NCI-H146 treated with DMSO at 0.1 percent for 48 hours (cell line): ENCODE results near the gene STARD8.

ENCODE experiments used
- DNase-seq: peaks from one replicate; lab custom pipeline; 2025; ENCODE audit not compliant: unreplicated experiment; lab: John Stamatoyannopoulos, UW

STARD8 gene

GRCh38 chrX:68691921-68692320 is 44.5 kb downstream of the STARD8 start:
- DNase-seq, result no peak

GRCh38 chrX:68692651-68693050 is 45.2 kb downstream of the STARD8 start:
- no peak for DNase-seq

GRCh38 chrX:68693481-68694434 is 46.3 kb downstream of the STARD8 start:
- DNase-seq, result no peak

- DNase-seq, result no peak
Observed at GRCh38 chrX:68694435-68695205, 47.2 kb downstream of the STARD8 start.

GRCh38 chrX:68695206-68695845 is 47.9 kb downstream of the STARD8 start:
- DNase-seq, result no peak

- no peak for DNase-seq
Observed at GRCh38 chrX:68696267-68696990, 49.0 kb downstream of the STARD8 start.

GRCh38 chrX:68697036-68697435 is 49.6 kb downstream of the STARD8 start:
- DNase-seq, result no peak

GRCh38 chrX:68697465-68698125 is 50.1 kb downstream of the STARD8 start:
- DNase-seq, result no peak

- no peak for DNase-seq
Observed at GRCh38 chrX:68698942-68699341, 51.5 kb downstream of the STARD8 start.

- no peak for DNase-seq
Observed at GRCh38 chrX:68699960-68700746, 52.7 kb downstream of the STARD8 start.

- DNase-seq, result no peak
Observed at GRCh38 chrX:68703369-68703768, 55.9 kb downstream of the STARD8 start.

GRCh38 chrX:68703846-68704245 is 56.4 kb downstream of the STARD8 start:
- DNase-seq, result no peak

GRCh38 chrX:68705986-68706385 is 58.5 kb downstream of the STARD8 start:
- DNase-seq, result no peak

- DNase-seq, result no peak
Observed at GRCh38 chrX:68708503-68709290, 61.2 kb downstream of the STARD8 start.

GRCh38 chrX:68710870-68711576 is 63.6 kb downstream of the STARD8 start:
- DNase-seq, result no peak

- DNase-seq, result no peak
Observed at GRCh38 chrX:68711845-68712244, 64.4 kb downstream of the STARD8 start.

- no peak for DNase-seq
Observed at GRCh38 chrX:68714856-68715255, 67.4 kb downstream of the STARD8 start.

GRCh38 chrX:68717196-68717595 is 69.7 kb downstream of the STARD8 start:
- DNase-seq, result no peak
